Measurements from ENCODE around the gene CCDC107.

Gene CCDC107

GRCh38 chr9:35708146-35708545, 50.1 kb downstream of the CCDC107 start:
- no peak for DNase-seq

- no peak for DNase-seq
Measured at GRCh38 chr9:35710818-35711500, 52.9 kb downstream of the CCDC107 start.

Data from CD4-positive, alpha-beta T cell treated with Interleukin-12 subunit alpha and Interleukin-12 subunit beta, for 1 hour (primary cell).